ENCODE results near the gene RASA3.

RASA3 gene

DNA sequence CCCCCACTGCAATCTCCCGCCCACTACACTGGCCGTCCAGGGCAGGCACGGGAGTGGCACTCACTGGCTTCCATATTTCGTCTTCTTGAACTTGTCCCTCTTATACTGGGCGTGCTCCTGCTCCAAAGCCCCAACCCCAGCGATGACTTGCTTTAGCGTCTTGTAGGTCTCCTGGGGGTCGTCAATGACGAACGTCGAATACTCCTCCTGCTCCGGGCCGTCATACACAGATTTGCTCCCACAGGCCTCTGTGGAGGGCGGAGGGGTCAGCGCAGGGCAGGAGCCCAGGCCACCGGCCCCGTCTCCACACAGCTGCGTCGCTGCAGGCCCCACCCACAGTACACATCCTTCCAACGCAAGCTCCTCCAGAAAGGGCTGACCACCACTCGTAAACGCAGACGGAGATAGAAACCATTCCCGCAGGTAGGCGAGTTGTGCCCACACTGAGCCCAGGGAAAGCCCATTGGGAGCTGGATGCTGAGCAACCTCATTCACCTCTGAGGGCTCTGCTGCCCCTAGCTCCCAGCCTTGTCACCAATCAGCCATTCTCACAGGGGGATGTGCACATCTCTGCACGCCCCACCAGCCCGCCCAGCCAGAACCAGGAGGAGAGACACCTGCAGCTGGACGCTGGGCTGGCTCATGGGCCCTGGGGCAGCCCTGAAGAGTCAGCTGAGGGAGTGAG, 150.7 kb downstream of the RASA3 start:
- no peak for DNase-seq (ENCODE audit: low read depth in 2 of 2)

DNA sequence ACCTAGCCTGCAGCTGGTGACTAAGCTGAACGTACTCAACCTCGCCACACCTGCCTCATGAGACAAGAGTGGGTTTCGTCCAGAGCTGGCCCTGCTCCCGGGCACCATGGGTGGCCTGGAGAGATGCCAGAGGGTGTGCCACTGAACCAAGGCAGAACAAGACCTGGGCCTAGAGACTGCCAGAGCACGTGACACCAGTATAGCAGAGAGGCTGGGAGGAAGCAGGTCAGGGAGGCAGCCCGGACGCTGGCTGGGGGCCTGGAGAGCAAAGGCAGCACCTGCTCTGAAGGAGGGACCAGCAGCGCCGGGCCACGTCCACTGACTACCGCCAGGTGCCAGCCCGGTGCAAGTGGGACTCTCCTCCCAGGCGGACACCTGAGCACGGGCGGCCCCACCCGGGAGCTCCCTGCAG, 151.2 kb downstream of the RASA3 start:
- no peak for DNase-seq (ENCODE audit: low read depth in 2 of 2)

DNA sequence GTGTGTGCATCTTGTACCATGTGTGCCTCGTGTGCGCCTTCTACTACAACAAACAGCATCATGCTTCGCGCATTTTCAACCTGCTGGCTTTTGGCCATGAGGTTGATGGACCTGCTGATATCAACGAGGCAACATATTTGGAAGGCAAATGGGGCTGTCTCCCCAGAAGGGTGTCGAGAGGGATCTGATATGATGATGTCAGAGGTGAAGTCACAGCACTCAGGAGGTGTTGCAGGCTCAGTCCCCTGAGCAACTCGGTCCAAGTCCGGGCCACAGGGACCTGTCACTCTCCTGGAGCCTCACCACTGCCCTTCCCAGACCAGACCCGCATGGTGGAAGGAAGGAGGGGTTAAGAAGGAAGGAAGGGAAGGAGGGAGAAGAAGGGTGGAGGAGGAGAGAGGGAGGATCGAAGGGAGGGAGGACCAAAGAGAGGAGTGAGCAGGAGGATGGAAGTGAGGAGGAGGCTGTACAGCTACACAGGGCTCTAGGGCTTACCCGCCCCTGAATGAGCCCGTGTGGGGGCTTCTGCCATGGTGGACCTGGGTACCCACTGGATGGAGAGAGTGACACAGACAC, 151.8 kb downstream of the RASA3 start:
- DNase-seq (ENCODE audit: low read depth in 2 of 2), result no peak

DNA sequence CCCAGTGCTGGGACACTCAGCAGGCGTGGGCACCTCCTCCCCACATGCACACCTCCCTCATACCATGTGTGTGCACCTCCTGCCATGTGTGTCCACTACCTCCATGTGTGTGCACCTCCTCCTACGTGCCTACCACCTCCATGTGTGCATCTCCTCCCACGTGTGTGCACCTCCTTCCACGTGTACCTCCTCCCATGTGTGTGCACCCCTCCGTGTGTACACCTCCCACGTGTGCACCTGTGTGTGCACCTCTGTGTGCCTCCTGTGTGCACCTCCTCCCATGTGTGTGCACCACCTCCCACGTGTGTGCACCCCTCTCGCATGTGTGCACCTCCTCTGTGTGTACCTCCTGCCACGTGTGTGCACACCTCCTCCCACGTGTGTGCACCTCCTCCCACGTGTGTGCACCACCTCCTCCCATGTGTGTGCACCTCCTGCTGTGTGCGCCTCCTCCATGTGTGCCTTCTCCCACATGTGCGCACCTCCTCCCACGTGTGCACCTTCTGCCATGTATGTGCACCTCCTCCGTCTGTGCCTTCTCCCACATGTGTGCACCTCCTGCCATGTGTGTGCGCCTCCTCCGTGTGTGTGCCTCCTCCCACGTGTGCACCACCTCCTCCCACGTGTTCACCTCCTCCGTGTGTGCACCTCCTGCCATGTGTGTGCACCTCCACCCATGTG, 152.5 kb downstream of the RASA3 start:
- no peak for DNase-seq (ENCODE audit: low read depth in 2 of 2)

DNA sequence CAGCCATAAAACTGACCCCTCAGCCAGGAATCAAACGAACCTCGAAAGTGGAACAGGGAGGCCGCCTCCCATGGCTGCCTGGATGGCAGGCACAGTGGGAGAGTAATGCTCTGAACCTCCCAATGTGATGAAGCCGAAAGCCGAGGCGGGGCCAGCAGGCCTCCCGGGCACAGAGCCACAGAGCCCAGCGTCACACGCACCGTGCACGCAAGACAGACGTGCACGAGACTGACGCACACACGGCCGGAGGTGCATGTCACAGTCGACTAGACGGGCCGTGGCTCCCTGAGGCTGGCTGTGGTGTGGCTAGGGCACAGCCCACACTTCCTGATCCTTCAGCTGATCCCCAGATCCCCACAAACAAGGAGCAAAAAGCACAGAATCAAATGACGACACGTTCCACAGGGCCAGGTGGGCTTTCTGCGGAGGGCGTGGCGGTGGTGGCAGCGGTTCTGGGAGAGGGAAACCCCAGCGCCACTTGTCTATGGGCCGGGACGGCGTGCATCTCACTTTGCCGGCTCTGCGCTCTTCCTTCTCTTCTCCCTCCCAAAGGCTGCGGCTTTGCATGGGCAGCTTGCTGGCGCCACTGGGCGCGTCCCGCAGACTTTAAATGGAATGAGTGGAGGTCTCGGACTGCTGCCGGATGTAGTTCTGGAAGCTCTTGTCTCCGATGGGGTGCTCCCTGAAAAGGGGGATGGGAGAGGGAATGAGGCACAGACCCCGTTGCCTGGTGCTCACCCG, 153.5 kb downstream of the RASA3 start:
- DNase-seq (ENCODE audit: low read depth in 2 of 2), result no peak

DNA sequence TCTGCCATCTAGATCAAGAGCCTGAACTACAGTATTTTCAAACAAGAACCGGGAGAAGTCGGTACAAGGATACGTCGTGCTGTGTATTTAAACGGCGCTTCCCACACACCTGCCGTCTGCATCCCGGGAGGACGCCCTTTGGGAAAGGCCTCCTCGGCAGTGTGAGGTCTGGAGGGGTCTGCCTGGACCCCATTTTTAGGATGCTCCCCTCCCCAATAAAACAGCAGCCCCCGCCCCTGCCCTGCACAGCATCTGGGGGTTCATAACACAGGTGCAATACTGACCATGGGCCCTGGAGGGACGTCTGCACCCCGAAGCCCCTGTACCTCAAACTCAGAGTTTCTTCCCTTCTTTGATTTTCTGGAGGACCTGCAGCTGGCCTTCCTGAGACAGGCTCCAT, 154.4 kb downstream of the RASA3 start:
- DNase-seq (ENCODE audit: low read depth in 2 of 2), result no peak

DNA sequence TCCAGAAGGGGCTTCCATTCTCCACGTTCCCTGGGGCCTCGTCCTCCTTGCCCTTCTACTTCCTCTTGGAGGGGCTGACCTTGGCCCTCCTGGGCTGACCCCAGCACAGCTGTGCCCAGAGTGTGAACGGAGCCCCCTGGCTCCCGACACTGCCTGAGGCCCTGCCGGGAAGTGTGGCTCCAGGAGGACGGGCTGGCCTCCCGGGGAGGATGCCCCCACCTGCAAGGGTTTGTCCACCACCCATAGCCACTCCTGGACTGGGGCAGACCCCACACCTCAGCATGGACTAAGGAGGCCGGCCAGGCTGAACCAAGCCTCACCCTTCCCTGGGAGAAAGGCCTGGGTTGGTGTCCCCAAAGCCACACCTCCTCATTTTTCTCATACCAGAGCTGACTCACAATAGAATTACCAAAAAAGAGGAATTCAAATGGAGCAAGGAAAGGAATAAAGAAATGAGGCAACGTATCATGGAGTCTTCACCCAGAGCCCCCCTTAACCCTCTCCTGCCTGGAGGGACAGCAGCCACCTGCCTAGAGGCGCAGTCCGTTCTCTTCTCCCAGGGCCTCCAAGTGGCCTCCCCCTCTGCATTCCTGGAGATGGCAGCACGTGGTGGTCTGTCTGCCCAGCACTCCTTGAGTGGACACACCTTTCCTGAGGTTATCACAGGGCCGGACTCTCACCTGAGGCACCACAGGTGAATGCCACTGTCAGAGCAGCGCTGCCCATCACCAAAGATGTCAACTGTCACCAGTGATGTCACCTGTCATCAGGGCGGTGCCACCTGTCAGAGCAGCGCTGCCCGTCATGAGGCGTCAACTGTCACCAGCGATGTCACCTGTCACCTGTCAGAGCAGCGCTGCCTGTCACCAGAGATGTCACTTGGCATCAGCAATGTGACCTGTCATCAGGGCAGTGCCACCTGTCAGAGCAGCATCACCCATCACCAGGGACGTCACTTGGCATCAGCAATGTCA, 155.4 kb downstream of the RASA3 start:
- peak; percentile 50 to 54 for DNase-seq (ENCODE audit: low read depth in 2 of 2)

DNA sequence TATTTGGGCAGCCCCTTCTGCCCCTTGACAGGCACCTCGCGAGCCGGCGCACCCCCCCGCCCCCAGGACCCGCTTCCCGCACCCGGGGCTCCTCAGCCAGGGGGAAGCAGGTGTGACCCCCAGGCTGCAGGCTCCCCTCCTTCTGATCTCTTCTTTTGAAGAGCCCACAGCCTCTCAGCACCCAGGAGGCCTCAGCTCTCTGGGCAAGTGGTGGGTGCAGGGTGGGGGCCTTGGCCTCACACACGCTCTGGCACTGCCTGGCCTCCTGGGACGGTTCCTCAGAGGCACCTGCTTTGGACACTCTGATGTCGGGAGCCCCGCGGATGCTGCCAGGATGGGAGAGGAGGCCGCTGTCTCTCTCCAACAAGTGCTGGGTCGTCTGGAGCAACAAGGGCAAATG, 157.0 kb downstream of the RASA3 start:
- no peak for DNase-seq (ENCODE audit: low read depth in 2 of 2)

DNA sequence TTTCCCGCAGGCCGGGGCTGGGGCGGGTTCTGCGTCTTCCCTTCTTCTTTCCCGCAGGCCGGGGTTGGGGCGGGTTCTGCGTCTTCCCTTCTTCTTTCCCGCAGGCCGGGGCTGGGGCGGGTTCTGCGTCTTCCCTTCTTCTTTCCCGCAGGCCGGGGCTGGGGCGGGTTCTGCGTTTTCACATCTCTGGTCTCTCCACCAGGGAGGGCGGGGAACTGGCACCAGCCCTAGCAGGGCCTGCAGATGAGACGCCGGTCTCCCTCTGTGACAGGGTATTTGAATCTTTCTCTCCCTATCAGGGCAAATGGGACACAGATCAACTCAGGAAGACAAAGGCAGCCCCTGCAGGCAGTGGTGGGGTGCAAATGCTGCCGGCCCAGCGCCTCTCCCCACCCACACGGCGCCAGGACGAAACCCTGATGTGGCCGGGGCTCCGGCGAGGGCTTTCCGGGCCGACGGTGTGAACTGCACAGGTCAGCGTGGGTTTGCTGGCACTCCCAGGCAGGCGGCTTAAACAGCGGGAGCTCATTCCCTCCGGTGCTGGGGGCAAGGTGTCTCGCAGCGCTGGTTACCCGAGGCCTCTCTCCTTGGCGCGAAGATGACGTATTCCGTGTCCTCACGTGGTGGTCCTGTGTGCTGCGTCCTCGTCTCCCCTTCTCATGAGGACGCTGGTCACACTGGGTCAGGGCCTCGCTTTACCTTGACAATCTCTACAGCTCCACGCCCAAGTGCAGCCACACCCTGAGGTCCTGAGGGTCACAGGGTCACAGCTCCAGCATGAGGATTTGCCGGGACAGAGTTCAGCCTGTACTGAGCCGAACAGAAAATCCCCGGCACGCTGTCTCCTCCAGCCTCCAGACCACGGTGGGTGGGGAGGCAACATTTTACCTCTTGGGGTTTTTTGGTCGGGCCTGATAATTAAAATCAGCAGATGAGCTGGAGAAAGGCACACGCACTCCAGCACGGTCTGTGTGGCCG, 157.8 kb downstream of the RASA3 start:
- no peak for DNase-seq (ENCODE audit: low read depth in 2 of 2)

DNA sequence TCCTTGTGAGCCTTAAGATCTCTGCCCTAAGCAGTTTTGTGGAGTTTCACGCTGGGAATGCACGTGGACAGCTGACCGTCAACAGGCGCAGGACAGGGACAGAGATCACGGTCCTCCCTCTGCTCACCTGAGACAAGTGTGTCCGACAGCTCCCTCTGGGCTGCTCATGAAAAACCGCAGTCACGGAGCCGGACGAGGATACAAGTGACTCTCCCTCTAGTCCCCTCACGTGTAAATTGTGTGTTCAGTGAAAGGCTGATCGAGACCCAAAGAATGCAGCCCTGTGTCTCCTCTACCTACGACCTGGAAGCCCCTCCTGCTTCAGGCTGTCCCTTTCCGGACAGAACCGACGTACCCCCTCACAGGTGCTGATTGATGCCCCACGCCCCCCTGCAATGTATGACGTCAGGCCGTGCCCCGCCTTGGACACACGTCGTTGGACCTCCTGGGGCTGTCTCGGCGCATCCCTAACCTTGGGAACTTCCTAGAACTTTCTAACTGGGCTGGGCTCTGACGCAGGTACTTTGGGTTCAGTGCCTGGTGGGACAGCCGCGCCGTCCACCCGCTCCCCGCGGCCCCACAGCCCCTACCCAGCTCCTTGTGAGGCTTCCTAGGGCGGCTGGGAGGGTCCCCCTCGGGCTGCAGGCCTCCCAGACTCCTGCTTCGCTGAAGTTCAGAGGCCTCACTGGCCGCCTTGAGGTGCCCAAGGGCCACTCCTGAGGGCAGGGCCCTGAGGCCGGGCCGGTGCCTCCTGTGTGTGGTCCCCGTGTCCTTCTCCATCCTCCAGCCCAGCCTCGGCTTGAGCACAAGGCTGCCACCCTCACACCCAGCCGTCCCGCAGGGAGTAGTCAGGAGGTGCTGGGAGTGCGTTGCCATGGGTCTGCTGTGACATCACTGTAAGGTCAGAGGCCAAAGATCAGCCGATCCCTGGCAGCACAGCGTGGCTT, 158.9 kb downstream of the RASA3 start, which contains the start of gene C13orf46:
Gene C13orf46 (minus strand): TSS at position 859 of the 947 bp plus-strand sequence. CDS start 79 bp downstream, at position 780.
- no peak for DNase-seq (ENCODE audit: low read depth in 2 of 2)

DNA sequence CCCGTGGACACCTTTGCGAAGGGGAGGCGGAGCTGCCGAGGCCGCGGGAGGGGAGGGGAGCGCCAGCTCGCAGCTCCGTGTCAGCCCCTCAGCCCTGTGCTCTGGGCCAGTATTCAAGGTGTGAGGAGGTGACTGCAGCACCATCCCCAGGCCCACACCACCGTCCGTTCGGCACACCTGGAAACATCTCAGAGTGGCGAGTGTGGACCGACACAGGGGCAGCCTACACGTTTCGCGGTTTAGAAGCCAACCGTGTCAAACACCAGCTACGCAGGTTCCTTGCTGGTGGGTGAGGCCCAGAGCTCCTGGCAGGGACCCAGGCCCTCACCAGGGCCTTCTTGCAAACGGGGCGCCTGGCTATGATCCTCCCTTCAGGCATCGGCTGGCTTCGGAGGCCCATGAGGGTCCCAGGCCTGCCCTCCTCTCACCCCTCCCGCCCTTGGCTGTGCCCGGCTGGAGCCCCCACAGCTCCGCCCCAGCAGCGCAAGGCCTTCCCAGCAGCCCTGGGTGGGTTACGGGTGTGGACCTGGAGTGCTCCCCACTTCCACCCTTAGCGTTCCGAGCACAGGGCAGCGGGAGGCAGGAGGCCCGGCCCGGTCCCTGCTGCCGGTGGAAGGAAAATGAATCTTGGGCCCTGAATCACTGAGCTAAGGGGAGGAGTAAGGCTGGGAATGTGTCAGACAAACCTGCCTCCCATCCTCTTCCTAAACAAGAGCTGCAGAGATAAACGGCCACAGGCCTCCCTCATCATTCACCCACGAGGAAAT, 159.8 kb downstream of the RASA3 start:
- no peak for DNase-seq (ENCODE audit: low read depth in 2 of 2)

DNA sequence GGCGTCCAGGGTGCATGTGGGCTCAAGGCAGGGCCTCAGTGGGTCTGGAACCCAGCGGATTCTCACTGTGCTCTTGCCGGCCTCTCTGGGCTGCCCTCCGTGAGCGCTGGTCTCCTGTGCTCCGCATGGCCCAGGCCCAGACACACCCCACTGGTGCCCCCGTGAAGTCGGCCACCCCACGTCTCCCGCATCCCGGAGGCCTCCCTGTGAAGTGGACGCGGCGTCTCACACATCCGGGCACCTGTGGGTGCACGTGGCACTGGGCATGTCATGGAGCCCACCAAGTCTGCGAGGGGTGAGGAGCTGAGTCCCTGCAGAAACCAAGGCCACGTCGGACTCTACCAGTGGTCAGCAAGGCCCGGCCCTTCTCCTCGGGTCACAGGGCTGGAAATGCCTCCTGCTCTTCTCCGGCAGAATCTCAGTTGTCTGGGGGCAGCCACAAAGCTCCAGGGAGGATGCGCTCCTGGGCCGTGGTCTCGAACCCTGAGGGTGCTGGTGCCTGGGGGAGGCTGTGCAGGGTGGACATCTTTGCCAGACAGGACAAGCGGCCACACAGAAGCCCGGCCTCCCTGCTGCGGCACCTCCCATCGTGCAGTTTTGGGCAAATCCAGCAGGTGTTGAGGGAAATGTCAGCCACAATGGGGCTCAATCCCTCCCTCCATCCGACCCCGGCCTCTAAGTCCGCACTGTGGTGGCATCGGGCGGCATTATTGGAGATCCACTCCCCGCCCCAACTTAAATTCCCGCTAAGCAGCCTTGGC, 160.8 kb downstream of the RASA3 start:
- no peak for DNase-seq (ENCODE audit: low read depth in 2 of 2)

DNA sequence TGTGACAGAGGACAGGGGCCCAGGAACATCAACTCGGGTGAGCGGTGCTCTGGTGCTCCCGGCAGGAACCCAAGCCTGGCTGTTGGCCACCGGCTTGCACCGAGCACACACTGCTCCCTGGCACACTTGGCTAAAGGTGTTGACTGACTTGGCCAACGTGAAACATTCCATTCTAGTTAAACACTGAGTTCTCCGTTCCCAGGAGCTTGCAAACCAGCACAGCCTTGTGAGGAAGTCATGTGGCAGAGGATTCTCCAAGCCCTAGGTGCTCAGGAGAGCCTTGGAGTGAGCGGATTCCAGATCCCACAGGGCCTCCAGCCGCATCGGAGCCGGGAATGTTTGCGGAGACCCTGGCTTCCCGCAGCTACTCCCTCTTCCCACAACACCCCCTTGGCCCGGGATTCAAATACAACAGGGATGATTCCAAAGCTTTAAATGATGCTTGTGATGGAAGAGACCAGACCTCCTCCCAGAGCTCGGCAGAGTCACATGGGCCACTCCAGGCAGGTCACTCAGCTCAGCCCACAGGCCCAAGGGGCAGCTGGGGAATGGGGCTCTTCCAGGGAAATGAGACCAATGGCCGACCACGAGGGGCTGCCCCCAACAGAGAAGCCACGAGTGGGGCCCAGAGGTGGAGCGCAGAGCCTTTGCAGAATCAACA, 161.5 kb downstream of the RASA3 start:
- DNase-seq (ENCODE audit: low read depth in 2 of 2), result no peak

DNA sequence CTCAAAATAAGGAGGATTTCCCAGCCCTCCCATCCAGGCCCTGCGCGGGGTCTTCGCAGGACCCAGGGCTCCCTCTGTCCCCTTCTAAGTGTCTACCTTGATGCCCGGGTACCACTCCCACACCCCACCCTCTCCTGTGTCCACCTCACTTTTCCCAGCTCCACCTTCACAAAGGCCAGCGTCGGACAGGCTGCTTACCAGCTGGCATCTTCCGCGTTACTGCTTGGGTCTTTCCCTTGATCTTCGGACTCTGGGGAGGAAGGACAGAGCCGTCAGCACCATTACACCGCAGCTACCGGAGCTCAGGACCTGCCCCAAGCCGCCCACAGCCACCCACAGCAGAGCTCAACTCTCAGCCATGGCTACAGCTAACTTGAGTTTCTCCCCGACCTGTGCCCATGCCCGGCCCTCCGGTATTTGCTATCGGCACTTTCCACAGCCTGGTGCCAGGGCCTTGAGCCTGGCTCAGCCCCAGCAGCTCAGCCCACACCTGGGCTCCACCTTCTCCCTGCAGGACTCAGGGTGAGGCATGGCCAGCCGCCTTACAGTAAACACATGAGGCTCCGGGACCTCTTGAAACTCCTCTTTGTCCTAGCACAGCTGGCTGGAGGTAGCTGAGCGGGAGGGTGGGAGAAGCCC, 162.3 kb downstream of the RASA3 start:
- no peak for DNase-seq (ENCODE audit: low read depth in 2 of 2)

DNA sequence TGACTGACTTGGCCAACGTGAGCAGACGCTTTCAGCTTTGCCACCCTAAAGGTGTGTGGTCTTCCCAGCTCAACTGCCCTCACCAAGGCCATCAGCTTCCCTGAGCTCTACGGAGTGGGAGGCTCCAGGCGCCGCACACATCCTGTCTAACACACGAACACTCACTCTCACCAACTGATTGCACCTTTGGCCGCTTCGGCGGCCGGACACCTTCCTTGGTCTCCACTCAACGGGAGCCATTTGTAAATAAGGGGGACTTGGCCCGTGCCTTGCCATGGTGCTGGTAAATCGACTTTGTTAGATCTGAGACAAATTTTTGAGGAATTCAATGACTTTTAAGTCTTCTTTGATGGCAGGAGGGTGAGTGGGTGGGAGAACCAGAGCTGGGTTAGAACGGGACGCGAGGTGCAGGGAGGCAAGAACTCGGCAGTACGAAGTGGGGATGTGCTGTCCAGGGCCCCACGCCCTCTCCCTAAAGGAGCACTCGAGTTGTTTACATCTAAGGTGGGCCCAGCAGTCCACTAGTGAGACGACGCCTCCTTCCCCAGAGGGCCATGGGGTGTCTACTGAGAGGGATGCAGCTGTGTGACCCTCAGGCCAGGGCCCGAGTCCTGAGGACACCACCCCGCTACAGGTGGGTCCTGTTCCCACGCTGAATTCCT, 163.0 kb downstream of the RASA3 start:
- DNase-seq (ENCODE audit: low read depth in 2 of 2), result no peak
